DND-41 (cell line): ENCODE results near the gene HDDC2.

Experiments used
- CTCF ChIP-seq: IDR thresholded peaks from 2 replicates; pipeline ENCODE4 v1.5.1; 2012; ENCODE audit warnings: borderline replicate concordance, low read length, moderate library complexity, mild to moderate bottlenecking; ENCODE audit not compliant: poor library complexity, severe bottlenecking; ENCODE audit errors: extremely low read depth
- EZH2 ChIP-seq: IDR thresholded peaks from 3 replicates; pipeline ENCODE4 v1.6.1; 2012; ENCODE audit warnings: borderline replicate concordance, low read depth, mild to moderate bottlenecking, moderate library complexity, low read length, inconsistent platforms; ENCODE audit not compliant: severe bottlenecking

DNA sequence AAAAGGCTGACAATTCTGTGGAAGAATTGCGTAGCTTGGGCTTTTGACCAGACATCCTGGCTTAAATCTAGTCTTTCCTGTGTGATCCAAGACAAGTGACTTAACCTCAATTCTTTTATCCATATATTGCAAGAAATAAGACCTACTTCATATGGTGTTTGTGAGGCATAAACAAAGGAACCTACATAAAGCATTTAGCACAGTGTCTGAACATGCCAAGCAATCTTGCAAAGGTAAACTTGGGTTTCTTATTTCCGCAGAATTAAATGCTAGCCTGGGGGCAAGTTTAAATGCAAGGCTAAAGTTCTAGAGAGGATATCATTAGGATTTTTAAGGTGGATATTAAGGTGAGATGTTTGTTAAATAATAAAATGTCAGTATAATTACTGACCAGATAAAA is 47.9 kb downstream of the HDDC2 start:
- TF ChIP-seq CTCF (no peak), EZH2 (no peak)
